Activated CD4-positive, alpha-beta T cell treated with anti-CD3 and anti-CD28 coated beads for 48 hours (primary cell): ENCODE measurements around the gene GLTP.
A peak's percentile ranks its signal among the peaks of the same experiment; 100 is the strongest.
"Not testable (repeated sequence)": the region's sequence is repeated elsewhere in the genome, so short reads cannot be mapped to it uniquely, and the experiment has no call there.

ENCODE experiments used
- DNase-seq: peaks from one replicate; pipeline ENCODE4 v3.0.0-alpha.2; 2020

Gene GLTP

DNA sequence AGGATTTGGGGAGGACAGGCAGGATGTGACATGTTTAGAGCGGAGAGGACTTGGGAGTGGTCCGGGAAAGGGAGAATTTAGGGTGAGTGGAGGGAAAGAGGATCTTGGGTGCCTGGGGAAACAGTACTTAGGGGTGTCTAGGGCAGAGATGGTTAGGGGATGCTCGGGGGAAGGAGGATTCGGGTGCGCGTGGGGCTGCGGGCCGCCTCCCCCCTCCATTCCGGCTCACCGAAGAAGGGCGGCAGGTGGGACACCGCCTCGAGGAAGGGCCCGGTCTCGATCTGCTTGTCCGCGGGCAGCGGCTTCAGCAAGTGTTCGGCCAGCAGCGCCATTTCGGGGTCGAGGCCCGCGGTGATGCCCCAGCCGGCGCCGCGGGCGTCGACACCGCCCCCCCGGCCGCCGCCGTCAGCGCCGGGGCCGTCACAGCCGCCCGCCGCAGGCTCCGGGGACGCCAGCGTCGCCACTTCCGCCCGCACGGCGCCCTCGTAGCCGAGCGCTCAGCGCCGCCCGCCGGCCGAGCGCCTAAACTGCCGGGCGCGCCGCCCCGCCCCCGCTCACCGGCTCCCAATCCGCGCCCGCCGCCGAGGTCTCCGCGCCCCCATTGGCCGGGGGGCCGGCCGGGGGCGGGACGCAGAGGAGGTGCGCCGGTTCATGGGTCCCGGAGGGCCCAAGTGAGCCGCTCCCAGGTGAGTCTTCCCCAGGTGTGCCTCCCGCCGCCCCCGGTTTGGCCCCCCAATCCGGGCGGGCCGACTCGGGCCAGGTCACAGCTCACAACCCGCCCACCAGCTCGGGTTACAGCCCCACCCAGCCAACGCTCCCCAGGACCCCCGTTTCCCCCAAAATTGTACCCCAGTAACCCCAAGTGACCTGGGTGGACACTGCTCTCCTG, at the start of gene GLTP:
Gene GLTP, minus strand, starts transcription at position 499 of the 889 bp plus-strand sequence. Its CDS starts 167 bp downstream, at position 332.
- peak; percentile 90 for DNase-seq

- DNase-seq = not testable (repeated sequence)
Measured at GRCh38 chr12:109929326-109929725, 49.0 kb upstream of the GLTP start.

GRCh38 chr12:109928058-109928656, 47.8 kb upstream of the GLTP start:
- no peak for DNase-seq

GRCh38 chr12:109927622-109928021, 47.3 kb upstream of the GLTP start:
- DNase-seq = peak; percentile 62

- no peak for DNase-seq
Measured at GRCh38 chr12:109926488-109927210, 46.3 kb upstream of the GLTP start.

- no peak for DNase-seq
Measured at GRCh38 chr12:109926016-109926415, 45.7 kb upstream of the GLTP start.

- DNase-seq = no peak
Measured at GRCh38 chr12:109925185-109925840, 45.0 kb upstream of the GLTP start.

- DNase-seq = no peak
Measured at GRCh38 chr12:109923481-109924245, 43.3 kb upstream of the GLTP start.

DNA sequence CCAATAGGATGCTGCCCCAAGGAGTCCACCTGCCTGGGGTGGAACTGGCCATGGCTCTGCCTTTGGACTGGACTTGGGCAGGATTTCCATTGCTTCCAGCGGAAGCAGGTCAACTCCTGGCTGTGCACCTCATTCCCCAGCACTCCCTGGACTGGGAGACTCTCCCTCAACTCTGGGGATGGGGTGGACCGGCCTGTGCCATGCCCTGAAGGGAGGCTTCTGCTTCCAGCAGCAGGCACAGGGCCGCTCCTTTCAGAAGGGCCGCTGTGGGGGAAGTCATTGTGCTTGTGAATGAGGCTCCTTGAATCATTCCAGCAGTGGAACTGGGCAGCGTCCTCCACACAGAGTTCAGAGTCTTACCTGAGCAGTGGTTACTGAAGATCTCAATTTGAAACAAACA, 42.7 kb upstream of the GLTP start:
- DNase-seq = no peak

GRCh38 chr12:109921982-109922381, 41.6 kb upstream of the GLTP start:
- no peak for DNase-seq

DNA sequence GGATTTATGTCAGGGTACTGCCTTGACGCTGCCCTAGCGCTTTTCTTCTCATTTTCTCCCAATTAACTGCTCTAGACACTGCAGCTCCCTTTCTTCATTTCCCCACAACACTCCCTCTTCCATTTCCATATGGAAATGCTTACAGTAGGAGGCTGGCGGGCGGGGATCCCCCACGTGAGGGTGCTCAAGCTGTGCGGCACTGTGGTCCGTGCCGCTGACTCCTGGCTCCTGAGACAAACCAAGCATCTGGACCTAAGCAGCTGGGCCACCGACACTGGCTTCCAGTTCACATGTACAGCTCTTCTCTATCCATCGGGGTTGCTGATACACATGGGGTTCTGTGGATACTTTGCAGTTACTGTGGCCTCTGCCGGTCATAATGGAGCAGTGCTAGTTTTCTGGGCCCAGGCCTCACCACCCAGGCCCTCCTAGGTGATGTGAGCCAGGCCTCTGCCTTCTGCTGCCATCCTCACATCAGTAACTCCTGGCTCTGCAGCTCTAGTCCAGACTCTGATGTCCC, 40.0 kb upstream of the GLTP start:
- DNase-seq = no peak

DNA sequence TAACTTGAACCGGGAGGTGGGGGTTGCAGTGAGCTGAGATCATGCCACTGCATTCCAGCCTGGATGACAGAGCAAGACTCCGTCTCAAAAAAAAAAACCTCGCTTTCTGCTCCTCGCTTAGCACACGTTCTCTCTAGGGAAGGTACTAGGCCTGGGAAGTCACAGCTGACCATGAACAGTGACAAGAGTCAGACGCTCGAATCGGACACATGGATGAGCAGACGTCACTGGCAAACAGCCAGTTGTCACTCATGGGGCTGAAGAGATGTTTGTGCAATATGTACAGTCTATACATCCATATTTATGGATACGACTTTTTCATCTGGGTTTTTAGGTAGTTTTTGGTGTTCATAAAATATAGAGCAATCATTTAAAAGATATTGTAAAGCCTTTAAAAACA, 39.1 kb upstream of the GLTP start:
- no peak for DNase-seq

DNA sequence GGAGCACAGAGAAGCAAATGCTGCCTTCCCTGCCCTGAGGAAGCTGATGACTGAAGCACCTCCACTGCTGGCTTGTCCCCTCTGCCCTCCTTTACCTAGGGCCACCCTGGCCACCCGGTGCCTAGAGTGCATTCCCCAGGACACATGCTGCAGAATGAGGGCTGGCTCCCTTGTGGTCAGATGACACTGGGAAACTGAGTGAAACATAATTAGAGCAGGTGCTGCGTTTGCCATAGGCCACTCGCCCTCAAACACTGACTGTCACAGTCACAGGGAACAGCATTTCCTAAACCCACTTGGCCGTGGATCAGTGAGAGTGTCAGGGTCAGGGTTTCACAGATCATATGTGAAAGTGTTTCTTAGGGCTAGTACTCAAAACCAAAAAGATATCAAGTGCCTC, 35.7 kb upstream of the GLTP start:
- no peak for DNase-seq

GRCh38 chr12:109915171-109916040, 35.1 kb upstream of the GLTP start:
- no peak for DNase-seq

GRCh38 chr12:109914461-109914860, 34.1 kb upstream of the GLTP start:
- DNase-seq = no peak

- DNase-seq = no peak
Measured at GRCh38 chr12:109912855-109913321, 32.5 kb upstream of the GLTP start.

DNA sequence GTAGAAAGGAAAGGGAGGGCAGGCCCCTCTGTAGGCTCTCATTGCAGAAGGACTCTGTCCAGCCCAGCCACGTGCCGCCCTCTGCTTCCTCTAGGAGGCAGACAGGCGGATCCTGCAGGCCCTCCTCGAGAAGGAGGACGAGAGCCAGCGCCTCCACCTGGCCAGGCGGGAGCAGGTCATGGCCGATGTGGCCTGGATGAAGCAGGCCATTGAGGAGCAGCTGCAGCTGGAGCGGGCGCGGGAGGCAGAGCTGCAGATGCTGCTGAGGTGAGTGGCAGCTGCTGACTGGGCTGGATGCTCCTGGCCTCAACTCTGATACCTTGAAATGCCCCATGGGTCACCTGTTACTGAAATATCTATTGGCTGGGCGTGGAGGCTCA, 30.6 kb upstream of the GLTP start:
- DNase-seq = peak; percentile 66

DNA sequence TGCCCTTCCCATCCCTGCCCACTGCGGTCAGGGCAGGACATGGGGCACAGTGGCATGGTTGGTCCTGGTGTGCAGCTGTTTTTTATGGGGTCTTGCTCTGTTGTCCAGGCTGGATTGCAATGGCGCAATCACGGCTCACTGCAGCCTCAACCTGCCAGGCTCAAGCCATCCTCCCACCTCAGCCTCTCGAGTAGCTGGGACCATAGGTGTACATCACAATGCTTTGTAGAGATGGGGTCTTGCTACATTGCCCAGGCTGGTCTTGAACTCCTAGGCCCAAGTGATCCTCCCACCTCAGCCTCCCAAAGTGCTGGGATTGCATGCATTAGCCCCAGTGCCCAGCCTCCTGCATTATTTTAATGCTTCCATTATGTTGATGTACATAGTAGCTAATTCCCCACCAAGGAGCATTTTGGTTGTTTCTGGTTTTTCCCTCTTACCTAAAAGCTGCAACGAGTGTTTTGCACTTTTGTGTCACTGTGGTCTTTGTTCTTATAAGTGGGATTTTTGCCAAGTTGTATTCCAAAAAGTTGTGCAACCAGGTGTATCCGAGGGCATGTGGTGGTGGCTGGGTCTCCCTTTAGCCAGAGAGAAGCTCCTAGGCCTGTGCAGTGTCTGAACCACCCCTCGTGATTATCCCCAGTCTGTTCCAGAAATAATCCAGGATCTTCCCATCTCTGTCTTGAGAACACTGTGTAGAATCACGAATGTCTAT, 30.1 kb upstream of the GLTP start:
- no peak for DNase-seq

DNA sequence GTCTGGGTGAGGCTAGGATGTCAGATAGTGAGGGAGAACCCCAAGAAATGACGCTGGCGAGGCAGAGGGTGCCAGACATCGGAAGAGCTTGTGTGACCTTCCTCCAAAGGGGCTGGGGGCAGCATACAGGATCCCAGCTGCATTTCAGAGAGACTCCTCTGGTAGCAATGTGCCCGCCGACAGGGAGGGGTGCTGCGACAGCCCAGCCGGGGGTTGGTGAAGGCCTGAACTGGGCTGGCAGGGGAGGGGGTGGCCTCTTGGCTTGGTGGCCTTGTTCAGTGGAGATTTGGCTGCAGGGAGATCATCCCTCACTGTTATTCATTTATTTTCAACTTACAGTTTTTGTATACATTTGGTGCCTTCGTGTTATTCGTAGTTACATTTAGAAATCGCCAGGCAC, 25.0 kb upstream of the GLTP start:
- no peak for DNase-seq

GRCh38 chr12:109902891-109903418, 22.6 kb upstream of the GLTP start:
- no peak for DNase-seq
